GM10266 (cell line): ENCODE data around the gene LZTS2.

Experiments used
- DNase-seq: peaks from one replicate; pipeline ENCODE4 v3.0.0; 2012; ENCODE audit errors: extremely low spot score
- CTCF ChIP-seq: IDR thresholded peaks from 2 replicates; pipeline ENCODE4 v1.5.1; 2012; ENCODE audit warnings: mild to moderate bottlenecking, low read depth; ENCODE audit not compliant: control insufficient read depth, insufficient read depth; ENCODE audit errors: missing control alignments

Gene LZTS2

GRCh38 chr10:101038484-101038883 is 38.9 kb downstream of the LZTS2 start:
- TF ChIP-seq CTCF, result no peak
- DNase-seq, result no peak

GRCh38 chr10:101040061-101040460 is 40.5 kb downstream of the LZTS2 start:
- DNase-seq, result no peak

GRCh38 chr10:101040851-101041250 is 41.2 kb downstream of the LZTS2 start:
- TF ChIP-seq CTCF, result no peak
- DNase-seq, result no peak

More at GRCh38 chr10:101040061-101040460, 40.5 kb downstream of the LZTS2 start:
- TF ChIP-seq CTCF, result no peak

- TF ChIP-seq CTCF, result peak; percentile 94
- DNase-seq, result peak; percentile 87
Observed at GRCh38 chr10:101041252-101041761, 41.7 kb downstream of the LZTS2 start.

GRCh38 chr10:101042118-101042517 is 42.5 kb downstream of the LZTS2 start:
- no peak for DNase-seq

GRCh38 chr10:101042667-101043362 is 43.2 kb downstream of the LZTS2 start:
- TF ChIP-seq CTCF, result no peak
- peak; percentile 96 for DNase-seq

More at GRCh38 chr10:101042118-101042517, 42.5 kb downstream of the LZTS2 start:
- TF ChIP-seq CTCF, result no peak

GRCh38 chr10:101043363-101043707 is 43.7 kb downstream of the LZTS2 start:
- no peak for DNase-seq
- TF ChIP-seq CTCF, result no peak
